RWPE2 (cell line): ENCODE data around the gene PTPRT.

Experiments used
- ATAC-seq: fragments of 200-7000 bp; cut with Tn5 transposase; 3 replicates; pipeline ENCODE4 v1.9.1; 2021; ENCODE audit warnings: low read depth
- DNase-seq: peaks from one replicate; pipeline ENCODE4 v3.0.0-alpha.2; 2020; ENCODE audit warnings: low spot score
- H3K27ac ChIP-seq: fragments of 450-650 bp; 2 replicates; pipeline ENCODE4 v1.5.1; 2017; ENCODE audit warnings: mild to moderate bottlenecking; ENCODE audit not compliant: poor library complexity, severe bottlenecking
- H3K27me3 ChIP-seq: fragments of 250-450 bp; sonication (Bioruptor Pico); 2 replicates; pipeline ENCODE4 v1.5.1; 2021; ENCODE audit warnings: mild to moderate bottlenecking, moderate library complexity; ENCODE audit not compliant: insufficient read depth, poor library complexity, severe bottlenecking
- H3K36me3 ChIP-seq: fragments of 250-450 bp; sonication (Bioruptor Pico); 2 replicates; pipeline ENCODE4 v1.5.1; 2020; ENCODE audit warnings: low read depth, mild to moderate bottlenecking, moderate library complexity
- H3K4me1 ChIP-seq: fragments of 250-450 bp; sonication (Bioruptor Pico); 2 replicates; pipeline ENCODE4 v1.5.1; 2021; ENCODE audit warnings: mild to moderate bottlenecking, moderate library complexity; ENCODE audit not compliant: insufficient read depth, poor library complexity, severe bottlenecking
- H3K4me3 ChIP-seq: fragments of 250-450 bp; sonication (Bioruptor Pico); 2 replicates; pipeline ENCODE4 v1.5.1; 2021; ENCODE audit warnings: mild to moderate bottlenecking, moderate library complexity; ENCODE audit not compliant: severe bottlenecking
- H3K9me3 ChIP-seq: fragments of 250-450 bp; sonication (Bioruptor Pico); 2 replicates; pipeline ENCODE4 v1.5.1; 2021; ENCODE audit warnings: mild to moderate bottlenecking, moderate library complexity; ENCODE audit not compliant: severe bottlenecking
- TF ChIP-seq, protein P1 (sequence below): fragments of 450-650 bp; IDR thresholded peaks from one replicate; pipeline ENCODE4 v1.5.1; 2017; ENCODE audit warnings: mild to moderate bottlenecking, moderate library complexity; ENCODE audit not compliant: poor library complexity, severe bottlenecking

PTPRT gene

DNA sequence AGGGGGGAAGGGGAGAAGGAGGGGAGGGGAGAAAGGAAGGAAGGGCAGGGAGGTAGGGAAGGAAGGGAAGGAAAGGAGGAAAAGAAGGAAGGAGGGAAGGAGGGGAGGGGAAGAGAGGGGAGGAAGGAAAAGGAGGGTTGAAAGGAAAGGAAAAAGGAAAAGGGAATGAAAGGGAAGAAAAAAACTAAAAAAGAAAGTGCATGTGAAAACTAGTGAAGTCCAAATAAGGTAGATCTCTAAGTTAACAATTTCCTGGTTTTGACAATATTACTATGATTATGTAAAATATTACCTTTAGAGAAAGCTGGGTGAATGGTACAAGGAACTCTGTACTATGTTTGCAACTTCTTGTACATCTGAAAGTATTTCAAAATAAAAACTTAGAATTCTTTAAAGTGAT is 132.4 kb downstream of the PTPRT start:
- ATAC-seq = no peak
- TF ChIP-seq, protein P1, sequence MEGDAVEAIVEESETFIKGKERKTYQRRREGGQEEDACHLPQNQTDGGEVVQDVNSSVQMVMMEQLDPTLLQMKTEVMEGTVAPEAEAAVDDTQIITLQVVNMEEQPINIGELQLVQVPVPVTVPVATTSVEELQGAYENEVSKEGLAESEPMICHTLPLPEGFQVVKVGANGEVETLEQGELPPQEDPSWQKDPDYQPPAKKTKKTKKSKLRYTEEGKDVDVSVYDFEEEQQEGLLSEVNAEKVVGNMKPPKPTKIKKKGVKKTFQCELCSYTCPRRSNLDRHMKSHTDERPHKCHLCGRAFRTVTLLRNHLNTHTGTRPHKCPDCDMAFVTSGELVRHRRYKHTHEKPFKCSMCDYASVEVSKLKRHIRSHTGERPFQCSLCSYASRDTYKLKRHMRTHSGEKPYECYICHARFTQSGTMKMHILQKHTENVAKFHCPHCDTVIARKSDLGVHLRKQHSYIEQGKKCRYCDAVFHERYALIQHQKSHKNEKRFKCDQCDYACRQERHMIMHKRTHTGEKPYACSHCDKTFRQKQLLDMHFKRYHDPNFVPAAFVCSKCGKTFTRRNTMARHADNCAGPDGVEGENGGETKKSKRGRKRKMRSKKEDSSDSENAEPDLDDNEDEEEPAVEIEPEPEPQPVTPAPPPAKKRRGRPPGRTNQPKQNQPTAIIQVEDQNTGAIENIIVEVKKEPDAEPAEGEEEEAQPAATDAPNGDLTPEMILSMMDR = no peak
- Histone ChIP-seq H3K27ac (no peak overlapping the region), H3K9me3 (no peaks in the 10 kb centered on the region), H3K27me3 (no peaks in the 10 kb centered on the region), H3K36me3 (no peaks in the 10 kb centered on the region), H3K4me1 (no peaks in the 10 kb centered on the region), H3K4me3 (no peak overlapping the region)
- DNase-seq = no peak

DNA sequence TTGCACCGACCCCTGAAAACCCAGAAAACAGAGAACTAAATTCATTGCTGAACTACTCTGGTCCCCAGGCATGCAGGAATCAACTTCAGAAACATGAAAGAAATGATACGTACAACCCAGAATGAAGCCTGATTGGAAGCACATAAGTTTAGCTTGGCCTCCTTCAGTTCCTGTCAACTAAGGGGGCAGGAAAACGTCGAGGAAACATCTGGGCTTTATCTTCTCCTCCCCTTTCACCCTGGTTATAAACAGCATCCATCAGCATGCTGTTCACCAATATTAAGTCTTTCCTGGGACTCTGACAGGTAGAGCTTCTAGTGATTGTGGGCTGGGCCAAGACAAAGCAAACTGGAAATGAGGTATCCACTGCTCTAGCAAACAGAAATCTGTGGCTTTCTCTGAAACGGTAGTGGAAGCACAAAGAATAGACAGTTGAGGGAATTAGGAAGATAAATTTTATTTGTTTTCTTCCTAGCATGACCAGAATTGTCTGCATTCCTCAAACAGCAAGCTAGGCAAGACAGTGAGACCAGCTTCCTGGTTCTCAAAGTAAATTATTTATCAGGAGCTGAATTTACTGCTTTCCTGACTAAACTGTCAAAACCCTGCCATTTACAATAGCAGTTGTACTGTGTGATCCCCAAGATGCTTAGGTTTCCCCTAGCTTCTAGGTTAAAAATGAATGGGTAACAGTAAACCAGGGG is 134.4 kb downstream of the PTPRT start:
- DNase-seq = no peak
- Histone ChIP-seq H3K27ac (no peak overlapping the region), H3K4me1 (no peaks in the 10 kb centered on the region), H3K4me3 (no peak overlapping the region), H3K36me3 (no peaks in the 10 kb centered on the region), H3K9me3 (no peaks in the 10 kb centered on the region), H3K27me3 (no peaks in the 10 kb centered on the region)
- no peak for ATAC-seq
- TF ChIP-seq, protein P1 = no peak

DNA sequence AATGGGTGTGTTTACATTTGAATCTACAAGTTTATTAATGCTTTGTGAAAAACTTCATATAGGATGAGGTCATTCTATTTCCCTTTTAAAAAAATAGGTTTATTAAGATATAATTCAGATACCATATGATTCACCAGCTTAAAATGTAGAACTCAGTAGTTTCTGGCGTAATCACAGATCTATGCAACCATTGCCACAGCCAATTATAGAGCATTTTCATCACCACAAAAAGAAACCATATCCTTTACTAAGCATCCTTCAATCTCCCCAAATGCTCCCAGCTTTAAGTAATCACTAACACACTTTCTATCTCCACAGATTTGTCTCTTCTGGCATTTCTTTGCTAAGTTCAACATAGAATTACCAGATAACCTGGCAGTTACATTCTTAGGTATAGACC is 137.2 kb downstream of the PTPRT start:
- Histone ChIP-seq H3K27ac (no peak overlapping the region), H3K4me1 (no peaks in the 10 kb centered on the region), H3K9me3 (peaks cover under 1% of the 10 kb centered on the region), H3K27me3 (no peaks in the 10 kb centered on the region), H3K4me3 (no peak overlapping the region), H3K36me3 (no peaks in the 10 kb centered on the region)
- ATAC-seq (peak; percentile 54; the same call in 2 of the 3 replicates), DNase-seq (no peak)
- TF ChIP-seq, protein P1 = no peak

DNA sequence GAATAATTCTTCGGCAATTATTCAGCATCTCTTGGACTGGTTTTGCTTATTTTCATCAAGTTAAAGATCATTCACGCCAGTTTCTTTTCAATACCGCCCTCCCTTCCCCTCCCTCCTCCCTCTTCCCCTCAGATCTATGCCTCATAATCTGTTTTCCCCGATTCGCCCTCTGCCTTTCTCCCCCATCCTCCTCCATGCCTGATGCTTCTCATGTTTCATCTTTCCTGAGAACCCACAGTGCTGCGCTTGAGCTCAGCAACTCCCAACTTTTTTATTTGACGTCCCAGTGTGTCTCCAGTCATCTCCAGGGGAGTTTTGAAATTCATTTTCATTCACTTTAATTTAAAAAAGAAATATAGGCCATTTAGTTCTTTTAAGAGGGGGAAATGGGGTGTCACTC is 142.7 kb downstream of the PTPRT start:
- Histone ChIP-seq H3K36me3 (no peaks in the 10 kb centered on the region), H3K4me1 (no peaks in the 10 kb centered on the region), H3K27ac (no peak overlapping the region), H3K9me3 (peaks cover 3% of the 10 kb centered on the region), H3K4me3 (no peak overlapping the region), H3K27me3 (no peaks in the 10 kb centered on the region)
- TF ChIP-seq, protein P1 = no peak
- DNase-seq = no peak
- no peak for ATAC-seq

DNA sequence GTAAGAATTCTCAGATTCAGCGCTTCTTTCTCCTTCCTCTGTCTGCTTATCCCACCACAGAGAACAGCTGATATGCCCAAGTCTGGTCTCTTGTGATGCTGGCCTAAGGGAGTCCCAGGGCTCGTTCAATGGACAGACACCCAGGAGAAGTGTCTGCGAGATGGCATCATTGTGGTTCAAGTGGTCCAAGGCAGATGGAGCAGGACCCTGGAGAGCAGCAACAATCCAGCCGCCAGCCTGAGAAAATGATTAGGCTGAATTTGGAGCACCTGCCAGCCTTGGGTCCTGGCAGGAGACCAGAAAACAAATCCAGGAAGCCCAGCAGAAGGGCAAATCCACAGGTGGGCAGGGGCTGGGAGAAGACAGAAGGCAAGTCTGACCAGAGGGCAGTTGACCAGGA is 145.8 kb downstream of the PTPRT start:
- DNase-seq (no peak), ATAC-seq (0 out of 3 replicates have a peak, but pooled peaks have one; percentile 14)
- Histone ChIP-seq H3K27me3 (no peaks in the 10 kb centered on the region), H3K4me3 (no peak overlapping the region), H3K9me3 (peaks cover 3% of the 10 kb centered on the region), H3K27ac (no peak overlapping the region), H3K36me3 (no peaks in the 10 kb centered on the region), H3K4me1 (no peaks in the 10 kb centered on the region)
- TF ChIP-seq, protein P1 = no peak
